ENCODE measurements around the gene ZNF195.
"Not testable (repeated sequence)": the region's sequence is repeated elsewhere in the genome, so short reads cannot be mapped to it uniquely, and the experiment has no call there.

The ZNF195 gene

DNA sequence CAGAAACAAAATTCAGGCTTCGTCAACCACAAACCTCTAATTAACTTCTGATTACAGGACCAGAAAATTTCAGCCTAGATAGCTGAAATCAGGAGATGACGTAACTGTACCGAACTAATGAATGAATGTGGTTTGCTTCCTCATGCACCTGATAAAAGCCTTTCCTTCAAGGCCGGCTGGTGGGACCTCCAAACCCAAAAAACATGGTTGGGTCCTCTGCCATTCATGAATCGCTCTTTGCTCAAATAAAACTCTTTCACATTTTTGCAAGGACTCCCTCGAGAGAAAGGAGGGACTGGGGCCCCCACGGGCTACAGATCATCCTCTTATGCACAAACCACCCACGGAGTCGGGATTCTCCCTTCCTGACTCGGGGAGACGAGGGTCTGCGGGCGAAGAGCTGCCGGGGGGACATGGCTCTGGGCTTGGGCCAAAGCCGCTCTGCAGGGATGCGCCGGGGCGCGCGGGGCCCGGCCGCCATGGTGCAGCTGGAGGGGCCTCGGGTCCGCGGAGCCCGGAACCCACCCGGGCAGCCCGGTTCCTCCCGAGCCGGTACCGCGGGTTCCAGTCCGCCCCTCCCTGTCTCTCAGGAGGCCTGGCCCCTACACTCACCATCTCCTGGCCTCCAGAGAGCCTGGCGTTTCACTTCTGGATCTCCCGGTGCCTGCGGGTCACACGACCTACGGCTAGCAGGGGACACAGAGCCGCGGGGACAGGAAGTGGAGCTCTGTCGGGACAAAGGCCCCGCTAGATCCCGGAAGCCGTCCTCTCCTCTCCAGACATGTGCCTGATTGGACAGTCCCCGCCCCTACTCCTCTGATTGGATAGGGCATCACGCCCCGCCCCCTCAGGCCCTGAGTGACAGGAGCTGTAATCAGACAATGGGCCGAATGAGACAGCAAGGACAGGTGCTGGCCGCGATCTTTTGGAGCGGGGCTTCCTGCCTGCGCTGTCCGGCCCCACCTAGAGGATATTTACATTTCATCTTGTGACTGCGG, at the start of gene ZNF195:
TSS of gene ZNF195 (minus strand) at position 721 of the 998 bp plus-strand sequence. CDS start at position 615, 106 bp downstream.
- Histone ChIP-seq H3K27me3 (ENCODE audit: insufficient read depth, low read length) (no peaks in the 10 kb centered on the region), H3K36me3 (ENCODE audit: insufficient read depth, low read length) (peaks cover 31% of the 10 kb centered on the region), H3K27ac (ENCODE audit: low read depth, low read length) (no peak within 1 kb of the TSS; the same call in 1 of the 2 replicates), H2AFZ (ENCODE audit: low read length, unreplicated experiment) (peak within 1 kb of the TSS; percentile 81), H3K79me2 (ENCODE audit: control insufficient read depth, insufficient read depth, low read length, unreplicated experiment) (peaks cover 68% of the 10 kb centered on the region), H3K4me3 (ENCODE audit: low read depth, low read length) (peak within 1 kb of the TSS; percentile 91), H3K4me1 (ENCODE audit: control insufficient read depth, insufficient read depth, low read length, unreplicated experiment) (peaks cover 23% of the 10 kb centered on the region)

- H3K27me3 ChIP-seq (ENCODE audit: insufficient read depth, low read length): peaks cover 23% of the 10 kb centered on the region
- not testable (repeated sequence) for H3K27ac ChIP-seq (ENCODE audit: low read depth, low read length); H2AFZ ChIP-seq (ENCODE audit: low read length, unreplicated experiment); H3K36me3 ChIP-seq (ENCODE audit: insufficient read depth, low read length); H3K4me1 ChIP-seq (ENCODE audit: control insufficient read depth, insufficient read depth, low read length, unreplicated experiment); H3K79me2 ChIP-seq (ENCODE audit: control insufficient read depth, insufficient read depth, low read length, unreplicated experiment); H3K4me3 ChIP-seq (ENCODE audit: low read depth, low read length)
Measured at GRCh38 chr11:3428076-3428475, 49.1 kb upstream of the ZNF195 start.

DNA sequence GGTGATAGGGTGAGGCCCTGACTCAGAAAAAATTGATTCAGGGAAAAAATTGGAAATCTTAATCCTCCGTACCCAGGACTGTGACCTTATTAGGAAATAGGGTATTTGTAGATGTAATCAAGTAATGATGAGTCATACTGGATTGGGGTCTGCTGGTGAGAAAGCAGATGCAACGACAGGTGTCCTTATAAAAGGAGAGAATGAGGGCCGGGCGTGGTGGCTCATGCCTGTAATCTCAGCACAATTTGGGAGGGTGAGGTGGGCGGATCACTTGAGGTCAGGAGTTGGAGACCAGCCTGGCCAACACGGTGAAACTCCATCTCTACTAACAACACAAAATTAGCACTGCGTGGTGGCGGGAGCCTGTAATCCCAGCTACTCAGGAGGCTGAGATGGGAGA, 47.6 kb upstream of the ZNF195 start:
- not testable (repeated sequence) for H3K79me2 ChIP-seq (ENCODE audit: control insufficient read depth, insufficient read depth, low read length, unreplicated experiment); H3K36me3 ChIP-seq (ENCODE audit: insufficient read depth, low read length); H3K4me1 ChIP-seq (ENCODE audit: control insufficient read depth, insufficient read depth, low read length, unreplicated experiment); H3K4me3 ChIP-seq (ENCODE audit: low read depth, low read length); H3K27ac ChIP-seq (ENCODE audit: low read depth, low read length); H2AFZ ChIP-seq (ENCODE audit: low read length, unreplicated experiment)
- H3K27me3 ChIP-seq (ENCODE audit: insufficient read depth, low read length): peaks cover 23% of the 10 kb centered on the region

GRCh38 chr11:3423928-3424327, 45.0 kb upstream of the ZNF195 start:
- H3K79me2 ChIP-seq (ENCODE audit: control insufficient read depth, insufficient read depth, low read length, unreplicated experiment); H3K27me3 ChIP-seq (ENCODE audit: insufficient read depth, low read length); H3K27ac ChIP-seq (ENCODE audit: low read depth, low read length); H2AFZ ChIP-seq (ENCODE audit: low read length, unreplicated experiment); H3K4me3 ChIP-seq (ENCODE audit: low read depth, low read length); H3K36me3 ChIP-seq (ENCODE audit: insufficient read depth, low read length): not testable (repeated sequence)
- H3K4me1 ChIP-seq (ENCODE audit: control insufficient read depth, insufficient read depth, low read length, unreplicated experiment): peaks cover 15% of the 10 kb centered on the region

- peaks cover 15% of the 10 kb centered on the region for H3K4me1 ChIP-seq (ENCODE audit: control insufficient read depth, insufficient read depth, low read length, unreplicated experiment)
- H3K27me3 ChIP-seq (ENCODE audit: insufficient read depth, low read length); H3K27ac ChIP-seq (ENCODE audit: low read depth, low read length); H3K36me3 ChIP-seq (ENCODE audit: insufficient read depth, low read length); H2AFZ ChIP-seq (ENCODE audit: low read length, unreplicated experiment); H3K79me2 ChIP-seq (ENCODE audit: control insufficient read depth, insufficient read depth, low read length, unreplicated experiment): not testable (repeated sequence)
- H3K4me3 ChIP-seq (ENCODE audit: low read depth, low read length): peak overlapping the region; percentile 90
Measured at GRCh38 chr11:3423138-3423731, 44.3 kb upstream of the ZNF195 start.

DNA sequence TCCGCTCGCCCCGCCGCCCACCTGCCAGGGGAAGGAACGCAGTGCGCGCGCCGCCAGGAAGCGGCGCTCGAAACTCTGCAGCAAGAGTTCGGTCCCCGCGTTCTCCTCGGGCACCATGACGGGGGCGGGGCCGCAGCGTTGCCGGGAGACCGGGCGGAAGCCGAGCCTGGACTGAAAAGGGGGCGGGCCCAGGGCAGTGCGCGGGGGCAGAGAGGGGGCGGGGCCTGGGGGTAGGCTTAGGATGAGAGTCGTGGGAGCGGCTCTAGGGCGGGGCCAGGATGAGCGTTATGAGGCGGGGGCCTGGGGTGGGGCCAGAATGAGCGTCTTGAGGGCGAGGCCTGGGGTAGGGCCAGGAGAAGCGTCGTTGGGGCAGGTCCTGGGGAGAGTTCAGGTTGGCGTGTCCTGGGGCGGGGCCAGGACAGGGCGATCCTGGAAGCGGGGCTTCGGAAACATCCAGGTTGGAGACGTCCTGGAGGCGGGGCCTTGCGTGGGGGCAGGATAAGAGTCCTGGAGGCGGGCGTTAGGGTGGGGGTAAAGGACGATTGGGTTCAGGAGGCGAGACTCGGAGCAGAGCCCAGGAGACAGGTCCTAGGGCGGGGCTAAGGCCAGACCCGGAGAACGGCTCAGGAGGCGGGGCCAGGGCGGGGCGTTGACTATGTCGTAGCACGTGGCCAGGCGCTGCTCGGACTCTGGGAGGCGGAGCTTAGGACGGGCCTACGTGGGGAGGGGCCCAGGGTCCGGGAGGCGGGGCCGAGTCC, 43.6 kb upstream of the ZNF195 start:
- Histone ChIP-seq H3K4me3 (ENCODE audit: low read depth, low read length) (peak overlapping the region; percentile 90), H3K4me1 (ENCODE audit: control insufficient read depth, insufficient read depth, low read length, unreplicated experiment) (peaks cover 15% of the 10 kb centered on the region), H2AFZ (ENCODE audit: low read length, unreplicated experiment) (peak overlapping the region; percentile 85), H3K27ac (ENCODE audit: low read depth, low read length) (peak overlapping the region; percentile 97)
- not testable (repeated sequence) for H3K36me3 ChIP-seq (ENCODE audit: insufficient read depth, low read length); H3K27me3 ChIP-seq (ENCODE audit: insufficient read depth, low read length); H3K79me2 ChIP-seq (ENCODE audit: control insufficient read depth, insufficient read depth, low read length, unreplicated experiment)

DNA sequence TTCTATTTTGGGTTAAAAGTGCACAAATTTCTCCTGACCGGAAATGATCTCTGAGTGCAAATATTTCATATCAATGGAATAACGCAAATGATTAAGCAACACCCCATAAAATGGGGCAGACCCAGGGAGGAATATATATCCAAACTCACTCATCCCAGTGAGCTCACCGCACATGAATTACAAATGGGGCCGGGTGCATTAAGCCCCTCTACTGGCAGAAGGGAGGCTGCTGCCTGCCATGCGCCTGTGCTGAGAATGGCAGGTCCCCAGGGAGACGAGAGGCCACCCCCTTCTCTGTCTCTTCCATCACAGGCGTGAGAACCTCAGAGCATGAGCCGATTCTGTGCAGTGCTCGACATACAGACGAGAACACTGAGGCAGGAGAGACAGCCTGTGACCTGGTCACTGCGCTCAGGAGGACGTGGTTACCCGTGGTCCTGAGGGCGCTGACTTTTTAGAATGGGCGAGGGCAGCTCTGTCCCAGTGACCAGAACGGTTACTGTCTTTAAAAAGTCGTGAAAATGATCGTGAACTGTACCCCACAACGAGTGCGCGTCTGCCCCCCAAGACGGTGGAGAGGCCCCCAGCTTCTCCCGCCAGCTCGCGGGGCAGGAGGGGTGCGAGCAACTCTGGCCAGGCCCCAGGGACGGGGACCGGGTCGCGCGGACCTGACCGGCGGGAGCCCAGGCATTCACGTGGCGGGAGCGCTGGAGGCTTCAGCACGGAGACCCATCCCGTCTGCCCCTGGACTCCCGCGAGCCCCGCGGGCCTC, 42.8 kb upstream of the ZNF195 start:
- H3K79me2 ChIP-seq (ENCODE audit: control insufficient read depth, insufficient read depth, low read length, unreplicated experiment); H3K27me3 ChIP-seq (ENCODE audit: insufficient read depth, low read length); H3K36me3 ChIP-seq (ENCODE audit: insufficient read depth, low read length): not testable (repeated sequence)
- Histone ChIP-seq H3K4me1 (ENCODE audit: control insufficient read depth, insufficient read depth, low read length, unreplicated experiment) (peaks cover 15% of the 10 kb centered on the region), H3K4me3 (ENCODE audit: low read depth, low read length) (peak overlapping the region; percentile 90), H3K27ac (ENCODE audit: low read depth, low read length) (peak overlapping the region; percentile 97), H2AFZ (ENCODE audit: low read length, unreplicated experiment) (peak overlapping the region; percentile 85)

- H3K79me2 ChIP-seq (ENCODE audit: control insufficient read depth, insufficient read depth, low read length, unreplicated experiment); H3K4me3 ChIP-seq (ENCODE audit: low read depth, low read length); H3K36me3 ChIP-seq (ENCODE audit: insufficient read depth, low read length); H3K27me3 ChIP-seq (ENCODE audit: insufficient read depth, low read length); H2AFZ ChIP-seq (ENCODE audit: low read length, unreplicated experiment): not testable (repeated sequence)
- Histone ChIP-seq H3K27ac (ENCODE audit: low read depth, low read length) (peak overlapping the region; percentile 63), H3K4me1 (ENCODE audit: control insufficient read depth, insufficient read depth, low read length, unreplicated experiment) (peaks cover 15% of the 10 kb centered on the region)
Measured at GRCh38 chr11:3420281-3421042, 41.5 kb upstream of the ZNF195 start.

GRCh38 chr11:3419496-3419895, 40.5 kb upstream of the ZNF195 start:
- H3K4me1 ChIP-seq (ENCODE audit: control insufficient read depth, insufficient read depth, low read length, unreplicated experiment): peaks cover 15% of the 10 kb centered on the region
- H3K79me2 ChIP-seq (ENCODE audit: control insufficient read depth, insufficient read depth, low read length, unreplicated experiment); H3K4me3 ChIP-seq (ENCODE audit: low read depth, low read length); H3K27ac ChIP-seq (ENCODE audit: low read depth, low read length); H3K27me3 ChIP-seq (ENCODE audit: insufficient read depth, low read length); H2AFZ ChIP-seq (ENCODE audit: low read length, unreplicated experiment); H3K36me3 ChIP-seq (ENCODE audit: insufficient read depth, low read length): not testable (repeated sequence)

Measured in ACC112 (cell line).